Dermis blood vessel endothelial cell (primary cell): ENCODE results near the gene KCTD16. TPM values are rescaled to one million over a fixed set of nuclear protein-coding genes. Genes with fewer than 3 reads are reported as not detected.

Experiments used
- total RNA-seq: library from RNA; depleted of rRNA; stranded (reverse); fragments of >200 nt; gene quantifications from 2 replicates; pipeline ENCODE4 v1.2.3, GENCODE V29; 2014

KCTD16 gene
- total RNA-seq, 1 donor from 2014 or later, result under 0.01 TPM

Other genes with a start within 250 kb of the KCTD16 start
- 92.9 and 110 TPM in 2 replicates for gene YIPF5, start 214 bp upstream of the KCTD16 start, total RNA-seq